GM19025 (cell line): ENCODE data around the gene IFNAR1.
"Not testable (repeated sequence)": the region's sequence is repeated elsewhere in the genome, so short reads cannot be mapped to it uniquely, and the experiment has no call there.

Experiments used
- ATAC-seq: cut with Tn5 transposase; IDR thresholded peaks from one replicate; pipeline ENCODE4 v1.9.1; 2021; ENCODE audit warnings: mild to moderate bottlenecking, low read depth, moderate library complexity; ENCODE audit not compliant: unreplicated experiment

The IFNAR1 gene

GRCh38 chr21:33339135-33339534 lies 14.4 kb downstream of the IFNAR1 start:
- no peak for ATAC-seq

GRCh38 chr21:33339918-33340317 lies 15.1 kb downstream of the IFNAR1 start:
- ATAC-seq: no peak

GRCh38 chr21:33345751-33346238 lies 21.0 kb downstream of the IFNAR1 start:
- ATAC-seq: no peak

GRCh38 chr21:33348706-33349105 lies 23.9 kb downstream of the IFNAR1 start:
- no peak for ATAC-seq

- ATAC-seq: no peak
Observed at GRCh38 chr21:33350676-33351075, 25.9 kb downstream of the IFNAR1 start.

GRCh38 chr21:33355355-33355754 lies 30.6 kb downstream of the IFNAR1 start:
- ATAC-seq: no peak

- ATAC-seq: no peak
Observed at GRCh38 chr21:33355996-33356395, 31.2 kb downstream of the IFNAR1 start.

GRCh38 chr21:33357177-33357576 lies 32.4 kb downstream of the IFNAR1 start:
- ATAC-seq: no peak

GRCh38 chr21:33359446-33359845 lies 34.7 kb downstream of the IFNAR1 start:
- ATAC-seq: no peak

- no peak for ATAC-seq
Observed at GRCh38 chr21:33360281-33360680, 35.5 kb downstream of the IFNAR1 start.

GRCh38 chr21:33360881-33361602 lies 36.3 kb downstream of the IFNAR1 start:
- peak; percentile 78 for ATAC-seq

- no peak for ATAC-seq
Observed at GRCh38 chr21:33362044-33362555, 37.3 kb downstream of the IFNAR1 start.

GRCh38 chr21:33363911-33364609 lies 39.3 kb downstream of the IFNAR1 start:
- not testable (repeated sequence) for ATAC-seq

GRCh38 chr21:33364830-33365229 lies 40.1 kb downstream of the IFNAR1 start:
- ATAC-seq: no peak

- ATAC-seq: no peak
Observed at GRCh38 chr21:33367309-33367973, 42.7 kb downstream of the IFNAR1 start.

- ATAC-seq: no peak
Observed at GRCh38 chr21:33368124-33368523, 43.4 kb downstream of the IFNAR1 start.

GRCh38 chr21:33368576-33368975 lies 43.8 kb downstream of the IFNAR1 start:
- ATAC-seq: no peak

- no peak for ATAC-seq
Observed at GRCh38 chr21:33369586-33369985, 44.8 kb downstream of the IFNAR1 start.

GRCh38 chr21:33370305-33370704 lies 45.5 kb downstream of the IFNAR1 start:
- no peak for ATAC-seq

GRCh38 chr21:33371366-33371765 lies 46.6 kb downstream of the IFNAR1 start:
- no peak for ATAC-seq

- no peak for ATAC-seq
Observed at GRCh38 chr21:33372582-33372981, 47.8 kb downstream of the IFNAR1 start.
